ENCODE data around the gene RAB3IP. TPM values are rescaled to one million over a fixed set of nuclear protein-coding genes. Genes with fewer than 3 reads are reported as not detected.

The RAB3IP gene
- total RNA-seq, 4 donors from 2014 or later, result 6.7 to 17.2 (median 15.1) TPM

DNA sequence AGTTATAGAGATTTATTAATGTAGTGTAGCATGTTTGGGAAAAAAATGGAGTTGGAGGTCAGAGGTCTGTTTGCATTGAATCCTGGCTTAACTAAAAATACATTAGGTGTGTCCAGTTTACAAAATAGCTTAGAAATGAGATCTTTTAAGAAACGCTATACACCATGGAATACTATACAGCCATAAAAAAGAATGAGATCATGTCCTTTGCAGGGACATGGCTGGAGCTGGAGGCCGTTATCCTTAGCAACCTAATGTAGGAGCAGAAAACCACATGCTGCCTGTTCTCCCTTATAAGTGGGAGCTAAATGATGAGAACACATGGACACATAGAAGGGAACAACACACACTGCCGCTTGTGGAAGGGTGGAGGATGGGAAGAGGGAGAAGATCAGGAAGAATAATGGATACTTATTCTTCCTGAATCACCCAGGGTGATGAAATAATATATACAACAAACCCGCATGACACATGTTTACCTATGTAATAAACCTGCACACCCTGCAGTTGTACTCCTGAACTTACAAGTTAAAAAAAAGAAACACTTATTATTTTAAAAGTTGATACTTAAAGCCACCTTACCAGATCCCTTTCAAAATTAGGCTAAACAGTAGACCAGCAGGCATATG is 72.3 kb downstream of the RAB3IP start:
- Histone ChIP-seq H3K27ac (no peak overlapping the region), H3K36me3 (peaks cover 0 to 25% (median 0%) of the 10 kb centered on the region in 3 donors), H3K27me3 (no peaks in the 10 kb centered on the region), H3K4me3 (no peak overlapping the region), H3K9me3 (peaks cover 0 to 11% (median 11%) of the 10 kb centered on the region in 3 donors), H3K4me1 (no peaks in the 10 kb centered on the region)
- no peak for TF ChIP-seq POLR2A (IDR thresholded peaks at IDR 0.05)
- TF ChIP-seq, protein P1, sequence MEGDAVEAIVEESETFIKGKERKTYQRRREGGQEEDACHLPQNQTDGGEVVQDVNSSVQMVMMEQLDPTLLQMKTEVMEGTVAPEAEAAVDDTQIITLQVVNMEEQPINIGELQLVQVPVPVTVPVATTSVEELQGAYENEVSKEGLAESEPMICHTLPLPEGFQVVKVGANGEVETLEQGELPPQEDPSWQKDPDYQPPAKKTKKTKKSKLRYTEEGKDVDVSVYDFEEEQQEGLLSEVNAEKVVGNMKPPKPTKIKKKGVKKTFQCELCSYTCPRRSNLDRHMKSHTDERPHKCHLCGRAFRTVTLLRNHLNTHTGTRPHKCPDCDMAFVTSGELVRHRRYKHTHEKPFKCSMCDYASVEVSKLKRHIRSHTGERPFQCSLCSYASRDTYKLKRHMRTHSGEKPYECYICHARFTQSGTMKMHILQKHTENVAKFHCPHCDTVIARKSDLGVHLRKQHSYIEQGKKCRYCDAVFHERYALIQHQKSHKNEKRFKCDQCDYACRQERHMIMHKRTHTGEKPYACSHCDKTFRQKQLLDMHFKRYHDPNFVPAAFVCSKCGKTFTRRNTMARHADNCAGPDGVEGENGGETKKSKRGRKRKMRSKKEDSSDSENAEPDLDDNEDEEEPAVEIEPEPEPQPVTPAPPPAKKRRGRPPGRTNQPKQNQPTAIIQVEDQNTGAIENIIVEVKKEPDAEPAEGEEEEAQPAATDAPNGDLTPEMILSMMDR (IDR thresholded peaks at IDR 0.05), result no peak
- intact Hi-C loops (cut with DNase I), result no loop called here
- DNase-seq, result no peak
- 69 to 73% methylated on average over 4 of the region's 4 CpGs for WGBS, 2 donors

DNA sequence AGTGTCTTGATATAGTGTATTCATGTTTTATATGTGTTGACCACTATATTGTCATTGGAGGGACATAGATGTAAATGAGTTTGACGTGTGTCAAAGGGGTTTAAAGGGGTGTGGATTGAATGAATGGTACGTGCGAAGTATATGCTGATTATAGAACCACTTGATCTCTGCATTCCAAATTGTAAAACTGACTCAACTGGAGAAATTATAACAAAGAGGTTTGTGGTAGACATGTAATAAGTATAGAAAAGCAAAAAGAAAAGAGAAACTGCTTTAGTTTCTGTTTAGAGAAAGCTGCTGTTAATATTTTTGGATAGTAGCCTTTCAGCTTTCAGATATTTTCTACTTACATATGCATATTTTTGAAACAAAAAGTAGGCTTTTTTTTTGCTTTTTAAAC is 77.4 kb downstream of the RAB3IP start:
- no peaks in the 10 kb centered on the region for H3K27me3 ChIP-seq
- H3K4me3 ChIP-seq, result no peak overlapping the region
- 92 to 95% methylated on average over 3 of the region's 3 CpGs for WGBS, 2 donors
- no peak for TF ChIP-seq POLR2A (IDR thresholded peaks at IDR 0.05)
- TF ChIP-seq, protein P1 (IDR thresholded peaks at IDR 0.05), result no peak
- peaks cover 0 to 8% (median 0%) of the 10 kb centered on the region in 3 donors for H3K36me3 ChIP-seq
- no peaks in the 10 kb centered on the region for H3K4me1 ChIP-seq
- no peak for DNase-seq
- H3K27ac ChIP-seq, result no peak overlapping the region
- intact Hi-C loops (cut with DNase I), result no loop called here
- H3K9me3 ChIP-seq, result no peaks in the 10 kb centered on the region

DNA sequence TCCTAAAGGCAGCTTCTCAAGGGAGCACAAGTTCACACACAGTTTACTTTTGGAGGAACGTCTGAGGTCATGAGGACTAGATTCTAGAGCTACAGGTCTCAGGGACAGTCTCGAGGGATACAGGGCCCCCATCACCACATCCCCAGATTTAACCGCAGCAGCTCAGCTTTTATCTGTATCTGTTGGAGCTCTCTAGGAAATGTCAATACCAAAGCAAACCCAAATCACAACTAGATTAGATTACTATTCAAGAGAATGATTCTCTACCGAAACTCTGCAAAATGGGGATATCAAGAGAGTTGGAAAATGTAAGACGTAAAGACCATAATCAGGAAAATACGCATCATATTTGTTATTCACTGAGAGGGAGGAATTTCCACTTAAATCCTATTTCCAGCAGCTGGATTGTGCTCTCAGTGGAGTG is 82.4 kb downstream of the RAB3IP start:
- H3K4me1 ChIP-seq, result no peaks in the 10 kb centered on the region
- 64 to 66% methylated on average over 6 of the region's 6 CpGs for WGBS, 2 donors
- no peaks in the 10 kb centered on the region for H3K9me3 ChIP-seq
- no peak overlapping the region for H3K27ac ChIP-seq
- no peaks in the 10 kb centered on the region for H3K36me3 ChIP-seq
- no peak for DNase-seq
- no peak for TF ChIP-seq POLR2A (IDR thresholded peaks at IDR 0.05)
- TF ChIP-seq, protein P1 (IDR thresholded peaks at IDR 0.05), result no peak
- no peak overlapping the region for H3K4me3 ChIP-seq
- intact Hi-C loops (cut with DNase I), result no loop called here
- no peaks in the 10 kb centered on the region for H3K27me3 ChIP-seq

DNA sequence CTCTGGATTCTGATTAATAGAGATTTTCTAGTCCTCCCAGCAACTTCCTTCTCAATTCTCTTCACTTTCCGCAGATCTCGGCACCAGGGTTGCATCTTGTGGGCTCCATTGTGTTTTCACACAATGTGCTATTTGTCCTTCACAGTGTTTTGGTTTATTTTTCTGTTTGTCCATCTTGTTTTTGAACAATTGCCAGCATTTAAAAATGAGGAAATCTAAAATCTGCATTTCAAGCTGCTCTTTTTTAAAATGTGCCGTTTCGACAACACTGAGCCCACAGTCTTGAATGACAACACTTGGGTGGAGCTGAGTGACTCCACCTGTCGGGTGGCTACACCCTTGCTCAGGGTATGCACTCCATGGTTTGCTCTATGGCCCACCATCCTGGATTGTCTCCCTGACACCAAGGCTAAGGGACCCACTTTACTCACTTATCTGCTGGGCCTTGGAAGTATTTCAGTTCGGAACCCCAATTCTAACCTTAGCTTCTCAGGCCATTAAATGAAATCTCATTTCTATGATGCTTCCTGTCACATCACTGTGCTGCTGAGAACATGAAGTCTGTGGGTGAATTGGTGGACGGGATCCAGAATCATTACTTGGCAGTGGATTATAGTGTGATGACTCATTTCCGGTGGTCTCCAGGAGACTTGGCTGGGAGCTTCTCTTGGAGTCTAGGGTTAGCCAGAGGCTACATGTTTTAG is 82.9 kb downstream of the RAB3IP start:
- no peak for TF ChIP-seq POLR2A (IDR thresholded peaks at IDR 0.05)
- TF ChIP-seq, protein P1 (IDR thresholded peaks at IDR 0.05), result no peak
- H3K4me3 ChIP-seq, result no peak overlapping the region
- no peaks in the 10 kb centered on the region for H3K9me3 ChIP-seq
- H3K4me1 ChIP-seq, result no peaks in the 10 kb centered on the region
- intact Hi-C loops (cut with DNase I), result no loop called here
- H3K36me3 ChIP-seq, result no peaks in the 10 kb centered on the region
- H3K27me3 ChIP-seq, result no peaks in the 10 kb centered on the region
- H3K27ac ChIP-seq, result no peak overlapping the region
- WGBS, 2 donors, result 32 to 34% methylated on average over 8 of the region's 8 CpGs
- DNase-seq, result no peak

DNA sequence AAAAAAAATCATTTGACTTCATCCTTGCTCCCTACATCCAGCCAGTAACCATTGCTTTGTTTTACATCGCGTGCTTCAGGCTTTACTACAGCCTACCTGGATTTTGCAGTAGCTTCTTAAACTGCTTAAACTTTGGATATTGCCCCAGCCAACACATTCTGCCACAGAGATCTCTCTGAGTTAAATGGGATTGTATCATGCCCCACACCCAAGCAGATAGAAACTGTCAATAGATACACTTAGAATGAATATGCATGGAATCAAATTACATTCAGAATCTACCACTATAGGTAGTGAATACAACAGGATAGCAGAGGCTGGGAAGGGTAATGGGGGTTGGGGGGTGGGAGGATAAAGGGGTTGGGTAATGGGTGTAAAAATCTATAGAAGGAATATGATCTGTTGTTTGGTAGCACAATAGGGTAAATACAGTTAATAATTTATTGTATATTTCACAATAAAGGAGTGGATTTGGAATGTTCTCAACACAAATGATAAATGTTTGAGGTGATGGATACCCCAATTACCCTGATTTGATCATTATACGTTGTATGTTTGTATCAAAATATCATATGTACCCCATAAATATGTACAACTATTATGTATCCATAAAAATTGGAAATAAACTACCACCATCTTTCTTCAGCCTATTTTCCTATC is 83.7 kb downstream of the RAB3IP start:
- no peak for DNase-seq
- Histone ChIP-seq H3K36me3 (no peaks in the 10 kb centered on the region), H3K4me3 (no peak overlapping the region), H3K27me3 (no peaks in the 10 kb centered on the region), H3K9me3 (no peaks in the 10 kb centered on the region), H3K4me1 (no peaks in the 10 kb centered on the region), H3K27ac (no peak overlapping the region)
- intact Hi-C loops (cut with DNase I), result no loop called here
- no peak for TF ChIP-seq POLR2A (IDR thresholded peaks at IDR 0.05)
- TF ChIP-seq, protein P1 (IDR thresholded peaks at IDR 0.05), result no peak
- whole genome bisulfite sequencing, 2 donors, result 51 to 89% methylated on average over 3 of the region's 3 CpGs

Data from esophagus squamous epithelium (tissue), 5 donors.